NCI-H2029 (cell line): ENCODE results near the gene DIP2C.

Source experiments
- DNase-seq: peaks from one replicate; lab custom pipeline; 2025; lab: John Stamatoyannopoulos, UW

DIP2C gene

DNA sequence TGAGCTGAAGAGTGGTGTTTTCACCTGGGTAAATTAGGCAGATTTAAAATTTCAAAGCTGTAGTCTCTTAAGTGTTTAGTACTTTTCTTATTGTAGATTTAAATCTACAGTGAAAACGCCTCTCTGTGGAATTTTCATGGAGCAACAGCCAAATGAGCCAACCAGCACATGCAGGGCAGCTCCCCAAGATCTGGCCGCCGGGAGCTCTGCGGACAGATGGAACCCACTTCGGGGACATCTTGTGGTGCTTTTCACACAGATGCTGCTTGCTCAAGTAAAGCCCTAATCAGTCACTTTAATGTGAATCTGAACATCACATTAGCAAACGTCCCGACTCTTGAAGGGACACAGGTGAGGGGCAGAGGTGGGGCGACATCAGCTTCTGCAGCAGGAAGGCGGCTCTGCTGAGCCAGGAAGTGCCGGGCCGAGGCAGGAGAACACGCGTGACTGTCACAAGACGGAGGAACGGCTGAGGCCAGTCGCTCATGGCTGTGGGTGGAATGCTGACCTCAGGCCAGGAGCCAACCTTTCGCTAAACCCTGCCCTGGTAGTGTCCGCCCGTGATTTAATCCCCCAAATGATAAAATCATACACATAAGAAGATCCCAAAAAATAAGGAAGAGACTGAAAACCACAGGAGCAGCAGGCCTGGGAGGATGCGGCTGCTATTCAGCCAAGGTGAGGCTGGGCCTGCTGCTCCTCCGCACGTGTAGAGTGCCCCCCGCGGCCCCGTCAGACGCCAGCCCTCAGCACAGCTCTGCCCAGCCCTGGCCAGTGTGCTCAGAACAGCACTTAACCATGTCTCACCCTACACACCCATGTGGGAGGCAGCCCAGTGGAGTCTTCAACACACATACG lies 297.4 kb downstream of the DIP2C start:
- DNase-seq: no peak

DNA sequence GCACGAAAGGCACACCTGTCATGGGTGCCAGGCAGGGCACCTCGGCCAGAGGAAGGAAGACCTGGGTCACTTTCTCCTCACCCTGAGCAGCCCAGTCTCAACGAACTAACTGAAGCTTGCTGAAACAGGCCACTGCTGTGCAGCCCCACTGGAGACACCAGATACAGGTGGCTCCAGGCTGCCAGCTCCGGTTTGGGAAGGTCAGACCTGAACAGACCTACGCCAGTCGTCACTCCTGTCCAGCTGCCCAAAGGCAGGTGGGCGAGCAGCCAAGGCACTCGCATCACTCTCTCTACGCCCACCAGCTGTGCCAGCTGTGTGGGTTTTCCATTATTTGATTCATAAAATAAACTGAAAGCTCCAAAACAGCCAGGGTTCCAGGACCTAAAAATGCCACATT lies 298.2 kb downstream of the DIP2C start:
- DNase-seq: peak; percentile 35

DNA sequence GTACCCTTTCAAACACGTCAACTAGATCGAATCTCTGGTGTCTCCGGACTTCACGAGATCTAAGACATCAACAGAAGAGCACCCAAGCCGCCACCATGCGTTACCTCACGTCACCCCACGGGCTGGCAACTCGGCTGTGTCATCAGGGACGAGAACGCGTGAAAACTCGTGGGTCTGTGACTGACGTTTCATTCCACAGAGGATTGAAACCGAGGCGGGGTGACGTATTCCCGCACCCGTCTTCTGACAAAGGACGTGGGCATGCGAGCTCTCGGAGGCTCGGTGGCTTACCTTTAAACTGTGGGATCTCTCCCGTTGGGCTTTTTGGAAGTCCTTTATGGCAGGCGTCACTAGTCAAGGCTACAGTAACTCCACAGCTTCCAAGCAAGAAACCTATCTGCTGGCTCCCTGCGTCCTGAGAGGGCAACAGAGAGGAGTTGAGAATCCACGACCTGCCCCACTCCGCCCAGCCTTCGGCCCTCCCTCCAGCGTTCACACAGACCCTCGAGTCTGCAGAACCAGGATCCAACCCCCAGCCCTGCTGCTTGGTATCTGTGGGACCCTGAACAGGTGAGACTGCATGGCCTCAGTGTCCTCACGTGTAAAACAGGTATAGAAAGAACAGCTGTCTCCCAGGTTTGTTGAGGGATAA lies 298.9 kb downstream of the DIP2C start:
- no peak for DNase-seq

DNA sequence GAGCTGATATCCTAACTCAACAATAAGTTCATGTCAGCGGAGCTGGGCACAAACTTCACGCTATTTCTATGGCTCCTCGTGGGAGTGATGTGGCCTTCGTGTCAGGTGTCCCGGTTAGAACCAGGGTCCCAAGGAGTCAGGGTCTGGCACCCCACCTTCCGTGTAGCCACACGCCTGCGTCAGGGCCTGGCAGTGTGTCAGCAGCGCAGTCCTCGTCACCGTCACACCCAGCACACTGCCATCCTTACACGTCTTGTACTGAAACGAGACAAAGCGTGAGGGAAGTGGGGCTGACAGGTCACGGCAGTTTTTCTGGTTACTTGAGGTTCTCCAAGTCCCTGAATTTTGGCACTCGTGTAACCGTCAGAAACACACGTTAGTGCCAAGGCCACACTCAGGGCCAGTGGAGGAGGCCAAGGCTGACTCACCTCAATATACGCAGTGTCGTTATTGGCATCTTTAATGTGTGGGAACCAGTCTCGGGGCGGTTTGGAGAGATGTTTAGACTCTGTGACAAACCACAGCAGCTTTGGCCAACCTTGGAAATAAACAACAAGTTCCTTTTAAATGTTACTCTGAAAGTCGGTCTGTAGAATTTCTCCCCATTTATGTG lies 299.5 kb downstream of the DIP2C start:
- DNase-seq: no peak

DNA sequence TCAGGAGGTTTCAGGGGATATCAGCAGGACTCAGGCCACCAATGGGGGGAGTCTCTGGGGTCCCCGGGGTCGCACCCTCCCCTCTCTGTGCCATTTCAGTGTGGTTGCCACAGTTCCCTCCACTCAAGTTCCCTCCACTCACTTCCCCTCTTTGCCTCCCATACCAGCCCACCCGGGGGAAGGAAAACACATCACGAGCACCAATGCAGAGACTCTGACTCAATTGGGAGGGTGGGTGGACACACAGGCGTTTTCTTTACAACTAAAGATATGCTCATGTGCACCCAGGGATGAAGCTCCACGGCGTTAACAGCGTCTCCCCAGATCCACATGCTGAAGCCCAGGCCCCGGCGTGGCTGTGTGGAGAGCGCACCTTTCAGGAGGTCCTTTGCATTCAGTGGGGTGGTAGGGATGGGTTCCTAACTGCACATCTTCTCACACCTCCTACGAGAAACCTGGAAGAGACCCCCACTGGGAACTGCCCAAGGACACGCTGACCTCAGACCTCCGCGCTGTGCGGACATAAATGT lies 300.1 kb downstream of the DIP2C start:
- no peak for DNase-seq

- no peak for DNase-seq
Observed at GRCh38 chr10:388661-389045, 300.8 kb downstream of the DIP2C start.

GRCh38 chr10:387909-388660 lies 301.4 kb downstream of the DIP2C start:
- no peak for DNase-seq

- no peak for DNase-seq
Observed at GRCh38 chr10:387593-387891, 301.9 kb downstream of the DIP2C start.

DNA sequence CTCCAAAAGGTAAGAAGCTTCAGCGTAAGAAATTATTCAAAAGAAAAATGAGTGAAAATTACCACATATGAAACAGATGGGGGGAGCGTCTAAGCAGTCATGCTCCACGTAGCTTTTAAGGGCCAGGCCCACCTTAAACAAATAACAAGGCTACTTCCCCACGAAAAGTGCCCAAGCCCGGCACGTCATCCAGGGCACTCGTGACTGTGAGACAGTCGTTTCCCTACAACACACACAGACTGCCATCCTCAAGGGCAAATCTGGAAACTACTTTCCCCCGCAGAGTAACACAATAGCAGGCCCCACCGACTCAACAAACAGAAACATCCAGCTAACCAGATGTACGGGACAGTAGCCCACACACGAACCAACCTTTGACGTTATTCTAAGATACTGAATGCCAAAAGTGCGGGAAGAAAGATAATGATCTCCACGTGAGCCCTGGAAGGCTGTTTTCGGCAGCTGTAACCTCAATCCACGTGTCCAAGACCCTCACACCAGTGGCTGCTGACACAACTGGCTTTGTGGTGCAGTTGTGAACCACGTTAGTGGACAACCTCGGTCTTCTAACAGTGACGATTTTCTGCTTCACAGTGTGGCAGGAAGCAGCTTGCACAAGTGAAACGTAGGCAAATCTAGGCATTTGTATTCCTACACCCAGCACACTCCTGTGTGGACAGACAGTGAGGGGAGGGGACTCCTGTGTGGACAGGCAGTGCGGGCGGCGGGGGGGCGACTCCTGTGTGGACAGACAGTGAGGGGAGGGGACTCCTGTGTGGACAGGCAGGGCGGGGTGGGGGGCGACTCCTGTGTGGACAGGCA lies 302.5 kb downstream of the DIP2C start:
- DNase-seq: no peak

GRCh38 chr10:385571-386300 lies 303.7 kb downstream of the DIP2C start:
- no peak for DNase-seq

- DNase-seq: no peak
Observed at GRCh38 chr10:384538-385305, 304.7 kb downstream of the DIP2C start.

- no peak for DNase-seq
Observed at GRCh38 chr10:383519-383918, 305.9 kb downstream of the DIP2C start.

- no peak for DNase-seq
Observed at GRCh38 chr10:381805-382204, 307.7 kb downstream of the DIP2C start.

DNA sequence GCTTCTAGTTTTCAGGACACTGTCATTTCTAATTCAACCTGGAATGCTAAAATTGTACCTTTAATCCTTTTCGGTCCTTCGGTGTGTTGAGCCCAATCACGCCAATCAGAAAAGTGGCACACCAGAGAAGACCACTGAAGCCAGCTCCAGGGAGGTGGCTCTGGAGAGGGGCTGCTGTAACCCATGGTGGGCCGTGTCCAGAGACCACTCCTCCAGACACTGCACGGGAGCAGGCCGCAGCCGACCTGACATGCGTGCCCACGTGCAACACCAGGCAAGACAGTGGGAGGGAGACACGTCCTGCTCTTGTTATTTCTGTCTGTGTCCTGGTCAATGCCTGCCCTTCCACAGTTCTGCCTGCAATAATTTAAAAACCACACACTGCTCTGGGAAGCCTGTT lies 308.1 kb downstream of the DIP2C start:
- DNase-seq: no peak

DNA sequence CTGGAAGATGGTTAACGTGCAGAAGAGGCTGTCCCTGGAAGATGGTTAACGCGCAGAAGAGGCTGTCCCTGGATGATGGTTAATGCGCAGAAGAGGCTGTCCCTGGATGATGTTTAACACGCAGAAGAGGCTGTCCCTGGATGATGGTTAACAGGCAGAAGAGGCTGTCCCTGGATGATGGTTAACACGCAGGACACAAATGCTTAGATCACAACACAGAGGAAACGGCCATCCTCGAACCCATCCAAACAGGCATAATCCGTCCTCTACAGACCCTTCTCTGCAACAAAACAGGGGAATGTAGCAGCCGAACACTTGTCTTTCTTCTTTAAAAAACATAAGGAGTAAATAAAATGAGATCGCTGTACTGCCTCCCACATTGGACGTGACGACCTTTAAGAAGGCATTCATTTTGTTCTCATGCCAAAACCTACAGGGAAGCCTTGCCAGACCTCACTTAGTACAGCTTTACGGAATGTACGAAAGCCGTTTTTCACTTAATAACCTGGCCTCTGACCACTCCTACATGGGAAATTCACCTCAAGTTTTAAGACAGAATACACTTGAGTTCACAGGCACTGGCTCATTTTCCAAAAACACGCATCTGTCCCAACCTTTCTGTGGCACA lies 309.0 kb downstream of the DIP2C start:
- no peak for DNase-seq

GRCh38 chr10:378930-379704 lies 310.4 kb downstream of the DIP2C start:
- DNase-seq: no peak

DNA sequence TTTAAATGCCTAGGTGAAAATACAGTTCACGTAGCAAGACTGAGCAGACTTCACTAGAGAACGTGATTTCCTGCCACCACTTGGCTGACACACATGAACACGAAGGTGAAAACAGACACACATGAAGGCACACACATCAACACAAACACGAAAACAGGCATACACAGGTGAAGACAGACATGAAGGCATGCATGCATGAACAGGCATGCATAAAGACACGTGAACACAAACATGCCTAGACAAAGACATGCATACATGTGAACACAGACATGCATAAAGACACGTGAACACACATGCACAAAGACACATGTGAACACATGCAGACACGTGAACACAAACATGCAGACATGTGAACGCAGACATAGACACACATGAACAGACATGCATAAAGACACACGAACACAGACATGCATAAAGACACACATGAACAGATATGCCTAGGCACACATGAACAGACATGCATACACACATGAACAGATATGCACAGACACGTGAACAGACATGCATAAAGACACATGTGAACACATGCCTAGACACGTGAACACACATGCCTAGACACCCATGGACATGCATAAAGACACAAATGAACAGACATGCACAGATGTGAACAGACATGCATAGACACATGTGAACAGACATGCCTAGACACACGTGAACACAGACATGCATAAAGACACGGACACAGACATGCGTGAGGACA lies 311.1 kb downstream of the DIP2C start:
- no peak for DNase-seq

DNA sequence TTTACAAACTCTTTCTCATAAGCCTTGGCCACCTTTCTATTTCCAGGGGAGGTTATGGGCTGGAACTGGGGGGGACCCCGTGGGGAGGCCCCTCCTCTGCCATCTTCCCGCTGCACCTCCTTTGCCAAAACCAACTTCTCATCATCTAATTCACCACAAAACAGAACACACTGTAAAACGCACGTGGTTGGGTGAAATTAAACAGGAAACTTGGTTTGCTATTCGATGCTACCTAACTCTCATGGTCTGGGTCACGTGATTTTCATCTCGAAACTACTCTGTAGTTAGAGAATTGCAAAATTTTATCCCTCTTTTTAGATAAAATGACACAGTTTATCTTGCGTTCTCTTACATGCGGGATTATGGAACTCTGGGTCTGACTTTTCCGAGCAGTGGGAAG lies 312.2 kb downstream of the DIP2C start:
- DNase-seq: no peak
